ENCODE results near the gene CCDC106. TPM values are rescaled to one million over a fixed set of nuclear protein-coding genes. Genes with fewer than 3 reads are reported as not detected.
A peak's percentile ranks its signal among the peaks of the same experiment; 100 is the strongest.

The CCDC106 gene
- total and polyA plus RNA-seq, 2 of the 4 experiments (the other 2 are of a cell fraction), result 2.3 to 13.6 TPM

- Histone ChIP-seq H3K56ac (ENCODE audit: extremely low read depth, insufficient read depth, low read length) (no peak overlapping the region), H3K4me1 (ENCODE audit: control insufficient read depth, insufficient read depth, low read length) (no peaks in the 10 kb centered on the region), H3K4ac (ENCODE audit: low read depth, low read length) (no peak overlapping the region), H2AK9ac (replicated peaks; ENCODE audit: low read depth, low read length, poor library complexity) (peak overlapping the region; percentile 55), H3K27ac (ENCODE audit: insufficient read depth, low read length) (no peak overlapping the region), H4K20me1 (ENCODE audit: insufficient read depth, low read length) (peaks cover 30% of the 10 kb centered on the region), H3K9me3 (ENCODE audit: control insufficient read depth, insufficient read depth, low read length) (peaks cover 5% of the 10 kb centered on the region; the same call in 1 of the 2 replicates), H3K4me2 (ENCODE audit: low read depth, low read length) (no peak overlapping the region), H2BK20ac (ENCODE audit: low read depth, low read length) (no peak overlapping the region), H3K79me1 (ENCODE audit: low read depth in 1 of 2, low read length in 2 of 2) (peaks cover 38 to 61% of the 10 kb centered on the region in 2 experiments), H2AFZ (replicated peaks; ENCODE audit: low read length, poor library complexity) (no peak overlapping the region), H2BK120ac (ENCODE audit: low read depth, low read length) (no peak overlapping the region), H2BK15ac (ENCODE audit: low read depth, low read length) (no peak overlapping the region), H2AK5ac (ENCODE audit: low read depth, low read length) (no peak overlapping the region), H3K9me1 (ENCODE audit: insufficient read depth, low read length) (peaks cover 9% of the 10 kb centered on the region; the same call in 1 of the 2 replicates), H3K4me3 (ENCODE audit: insufficient read depth, low read depth, low read length) (no peak overlapping the region), H3K23ac (ENCODE audit: low read depth, low read length) (no peak overlapping the region), H4K8ac (ENCODE audit: low read depth in 2 of 2, low read length in 2 of 2) (no peak overlapping the region), H3K9ac (ENCODE audit: low read depth, low read length) (no peak overlapping the region), H3K36me3 (ENCODE audit: control insufficient read depth, insufficient read depth, low read length) (peaks cover 44% of the 10 kb centered on the region), H3K27me3 (ENCODE audit: control insufficient read depth, insufficient read depth, low read length) (no peaks in the 10 kb centered on the region), H3K18ac (ENCODE audit: low read depth, low read length) (no peak overlapping the region), H4K91ac (ENCODE audit: insufficient read depth, low read depth, low read length) (no peak overlapping the region), H4K5ac (ENCODE audit: low read depth, low read length) (no peak overlapping the region), H2BK5ac (ENCODE audit: low read depth, low read length, poor library complexity, severe bottlenecking) (no peak overlapping the region), H3K14ac (replicated peaks; ENCODE audit: low read depth, low read length) (no peak overlapping the region)
- no peak for DNase-seq
- dilution Hi-C loops (cut with HindIII; ENCODE audit: low sequenced_read_pairs, unreplicated experiment), result no loop called here
- ATAC-seq (ENCODE audit: low read depth), result no peak
- ChIA-PET CTCF (interaction anchor here (0.6 kb wide), 1 partner anchor 121 kb away, joined by 3 read pairs; no protein-coding TSS in a partner anchor), POLR2A (ENCODE audit: unreplicated experiment) (no interaction called here)
- TF ChIP-seq MAFK (IDR thresholded peaks at IDR 0.05; ENCODE audit: low read depth, low read length) (no peak), POLR2A (IDR thresholded peaks at IDR 0.05; ENCODE audit: low read depth, low read length) (no peak), USF2 (IDR thresholded peaks at IDR 0.05; ENCODE audit: low read depth, low read length) (no peak), RCOR1 (IDR thresholded peaks at IDR 0.05; ENCODE audit: insufficient replicate concordance, low read length) (no peak), RFX5 (IDR thresholded peaks at IDR 0.05; ENCODE audit: low read depth, low read length) (no peak), CTCF (conservative IDR thresholded peaks at IDR 0.05; ENCODE audit: low read depth, low read length) (no peak), BHLHE40 (IDR thresholded peaks at IDR 0.05; ENCODE audit: low read depth, low read length) (no peak), MAZ (IDR thresholded peaks at IDR 0.05; ENCODE audit: borderline replicate concordance, low read depth, low read length) (no peak), SMC3 (IDR thresholded peaks at IDR 0.05; ENCODE audit: low read depth, low read length) (no peak), MXI1 (IDR thresholded peaks at IDR 0.05; ENCODE audit: borderline replicate concordance, low read depth, low read length) (no peak), FOS (IDR thresholded peaks at IDR 0.05; ENCODE audit: low read depth, low read length) (no peak), NFE2L2 (IDR thresholded peaks at IDR 0.05; ENCODE audit: low read depth, low read length) (no peak), CEBPB (IDR thresholded peaks at IDR 0.05; ENCODE audit: low read depth, low read length) (no peak), RAD21 (IDR thresholded peaks at IDR 0.05; ENCODE audit: low read length) (no peak), CHD1 (IDR thresholded peaks at IDR 0.05; ENCODE audit: low read depth, low read length) (no peak), ELK1 (IDR thresholded peaks at IDR 0.05; ENCODE audit: borderline replicate concordance, low read depth, low read length) (no peak)
- in situ Hi-C loops (cut with MboI; ENCODE audit: low sequenced_read_pairs), result no loop called here
- intact Hi-C loops (cut with micrococcal nuclease), result no loop called here
- 100% methylated on average over 1 of the region's 3 CpGs; no CpG with 5 or more reads in 1 of the 2 experiments for WGBS, 2 experiments (ENCODE audit: extremely low coverage in 2 of 2, insufficient read length in 1 of 2)
- BruUV-seq (replicated peaks), result no TSS peak
Observed at GRCh38 chr19:55611983-55612645, 35.9 kb upstream of the CCDC106 start.

Measured in IMR-90 (cell line).